DOHH2 (cell line): ENCODE measurements around the gene ZMAT3.

ENCODE experiments used
- H3F3A ChIP-seq: fragments of 200-600 bp; sonication (generic), shearing (Covaris generic); 2 replicates; pipeline ENCODE4 v1.6.0; 2016; ENCODE audit warnings: antibody characterized with exemption, mild to moderate bottlenecking; ENCODE audit not compliant: control insufficient read depth, insufficient read depth
- H3K27ac ChIP-seq: fragments of 200-600 bp; sonication (generic); 2 replicates; pipeline ENCODE4 v1.5.1; 2014; ENCODE audit warnings: low read depth, mild to moderate bottlenecking, low read length, moderate library complexity
- H3K27me3 ChIP-seq: fragments of 200-600 bp; sonication (generic); 2 replicates; pipeline ENCODE4 v1.6.1; 2014; ENCODE audit warnings: mild to moderate bottlenecking, low read length, mixed read lengths; ENCODE audit not compliant: control insufficient read depth
- H3K36me3 ChIP-seq: fragments of 200-600 bp; sonication (generic); 2 replicates; pipeline ENCODE4 v1.6.1; 2014; ENCODE audit warnings: mild to moderate bottlenecking, low read length, moderate library complexity, mixed read lengths; ENCODE audit not compliant: control insufficient read depth
- H3K4me1 ChIP-seq: fragments of 200-600 bp; sonication (generic); 2 replicates; pipeline ENCODE4 v1.6.1; 2014; ENCODE audit warnings: mild to moderate bottlenecking, low read length, mixed read lengths; ENCODE audit not compliant: control insufficient read depth
- H3K4me2 ChIP-seq: fragments of 200-600 bp; sonication (generic); 2 replicates; pipeline ENCODE4 v1.6.0; 2014; ENCODE audit warnings: mild to moderate bottlenecking, low read length, moderate library complexity
- H3K4me3 ChIP-seq: fragments of 200-600 bp; sonication (generic); 2 replicates; pipeline ENCODE4 v1.5.1; 2014; ENCODE audit warnings: mild to moderate bottlenecking, low read length, mixed read lengths
- H3K79me2 ChIP-seq: fragments of 200-600 bp; sonication (generic); 2 replicates; pipeline ENCODE4 v1.6.1; 2014; ENCODE audit warnings: mild to moderate bottlenecking, low read length, mixed read lengths; ENCODE audit not compliant: control insufficient read depth
- H3K9me2 ChIP-seq: fragments of 200-600 bp; sonication (generic); replicated peaks from 2 replicates; pipeline ENCODE4 v1.6.1; 2014; ENCODE audit warnings: mild to moderate bottlenecking, low read length, mixed read lengths; ENCODE audit not compliant: control insufficient read depth
- H3K9me3 ChIP-seq: fragments of 200-600 bp; sonication (generic); 2 replicates; pipeline ENCODE4 v1.6.1; 2014; ENCODE audit warnings: antibody characterized with exemption, low read length, mixed read lengths; ENCODE audit not compliant: control insufficient read depth, insufficient read depth
- H4K20me1 ChIP-seq: fragments of 200-600 bp; sonication (generic); 2 replicates; pipeline ENCODE4 v1.6.0; 2014; ENCODE audit warnings: low read depth, mild to moderate bottlenecking, antibody characterized with exemption, low read length, moderate library complexity; ENCODE audit not compliant: control insufficient read depth, insufficient read depth
- EZH2phosphoT487 ChIP-seq: fragments of 200-600 bp; sonication (generic); IDR thresholded peaks from 2 replicates; pipeline ENCODE4 v1.6.1; 2017; ENCODE audit warnings: borderline replicate concordance, mild to moderate bottlenecking, antibody characterized with exemption, low read length, moderate library complexity, mixed read lengths
- TF ChIP-seq, protein P1 (sequence below): fragments of 200-600 bp; sonication (generic); IDR thresholded peaks from one replicate; pipeline ENCODE4 v1.5.1; 2014; ENCODE audit warnings: antibody characterized with exemption, mild to moderate bottlenecking, low read depth, low read length; ENCODE audit not compliant: poor library complexity, severe bottlenecking

ZMAT3 gene

DNA sequence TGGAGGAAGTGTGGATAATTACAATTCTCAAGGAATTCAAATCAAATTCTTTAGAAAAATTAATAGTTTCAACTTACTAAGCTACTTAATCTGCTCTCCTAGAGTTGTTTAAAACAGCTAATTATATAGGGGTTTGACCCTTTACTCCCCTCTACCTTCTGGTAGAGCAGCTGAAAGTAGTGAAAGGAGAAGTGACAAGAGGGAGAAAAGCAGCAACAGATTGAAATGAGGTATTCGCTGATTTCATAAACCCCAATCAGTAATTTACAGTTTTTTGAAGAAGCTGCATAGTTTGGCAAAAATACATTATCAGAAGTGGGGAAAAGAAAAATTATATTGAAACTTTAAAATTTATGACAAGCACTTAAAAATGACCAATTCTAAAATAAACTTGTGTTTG, 52.8 kb downstream of the ZMAT3 start:
- Histone ChIP-seq H3K9me3 (no peaks in the 10 kb centered on the region), H3K79me2 (no peaks in the 10 kb centered on the region), H3K4me2 (no peak overlapping the region), H3K4me3 (no peak overlapping the region), H3K36me3 (no peaks in the 10 kb centered on the region; the same call in none of the 2 replicates), H3K27ac (no peak overlapping the region), H3K27me3 (no peaks in the 10 kb centered on the region), H4K20me1 (no peaks in the 10 kb centered on the region), H3F3A (no peaks in the 10 kb centered on the region), H3K4me1 (peaks cover 22% of the 10 kb centered on the region), H3K9me2 (no peaks in the 10 kb centered on the region)
- TF ChIP-seq, protein P1, sequence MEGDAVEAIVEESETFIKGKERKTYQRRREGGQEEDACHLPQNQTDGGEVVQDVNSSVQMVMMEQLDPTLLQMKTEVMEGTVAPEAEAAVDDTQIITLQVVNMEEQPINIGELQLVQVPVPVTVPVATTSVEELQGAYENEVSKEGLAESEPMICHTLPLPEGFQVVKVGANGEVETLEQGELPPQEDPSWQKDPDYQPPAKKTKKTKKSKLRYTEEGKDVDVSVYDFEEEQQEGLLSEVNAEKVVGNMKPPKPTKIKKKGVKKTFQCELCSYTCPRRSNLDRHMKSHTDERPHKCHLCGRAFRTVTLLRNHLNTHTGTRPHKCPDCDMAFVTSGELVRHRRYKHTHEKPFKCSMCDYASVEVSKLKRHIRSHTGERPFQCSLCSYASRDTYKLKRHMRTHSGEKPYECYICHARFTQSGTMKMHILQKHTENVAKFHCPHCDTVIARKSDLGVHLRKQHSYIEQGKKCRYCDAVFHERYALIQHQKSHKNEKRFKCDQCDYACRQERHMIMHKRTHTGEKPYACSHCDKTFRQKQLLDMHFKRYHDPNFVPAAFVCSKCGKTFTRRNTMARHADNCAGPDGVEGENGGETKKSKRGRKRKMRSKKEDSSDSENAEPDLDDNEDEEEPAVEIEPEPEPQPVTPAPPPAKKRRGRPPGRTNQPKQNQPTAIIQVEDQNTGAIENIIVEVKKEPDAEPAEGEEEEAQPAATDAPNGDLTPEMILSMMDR, result no peak
- no peak for TF ChIP-seq EZH2phosphoT487

- Histone ChIP-seq H3K9me2 (no peaks in the 10 kb centered on the region), H3F3A (no peaks in the 10 kb centered on the region), H3K4me2 (peak overlapping the region; percentile 15), H3K27ac (no peak overlapping the region), H3K27me3 (no peaks in the 10 kb centered on the region), H3K9me3 (no peaks in the 10 kb centered on the region), H3K4me1 (peaks cover 22% of the 10 kb centered on the region), H3K4me3 (0 out of 2 replicates have a peak overlapping the region, but pooled peaks have one; percentile 8), H3K36me3 (no peaks in the 10 kb centered on the region; the same call in none of the 2 replicates), H3K79me2 (no peaks in the 10 kb centered on the region), H4K20me1 (no peaks in the 10 kb centered on the region)
- TF ChIP-seq, protein P1, result no peak
- TF ChIP-seq EZH2phosphoT487, result no peak
These were observed 54.5 kb downstream of the ZMAT3 start for GRCh38 chr3:179016979-179017670.

- TF ChIP-seq EZH2phosphoT487, result no peak
- TF ChIP-seq, protein P1, result peak; percentile 87
- no peak overlapping the region for H3K27ac ChIP-seq
- H3K4me3 ChIP-seq, result no peak overlapping the region
These were observed 56.0 kb downstream of the ZMAT3 start for GRCh38 chr3:179015551-179016020.

More at GRCh38 chr3:179015551-179016020, 56.0 kb downstream of the ZMAT3 start:
- Histone ChIP-seq H3F3A (no peaks in the 10 kb centered on the region), H3K9me2 (no peaks in the 10 kb centered on the region), H3K9me3 (no peaks in the 10 kb centered on the region), H3K79me2 (no peaks in the 10 kb centered on the region), H3K27me3 (no peaks in the 10 kb centered on the region), H3K4me1 (peaks cover 22% of the 10 kb centered on the region), H3K36me3 (no peaks in the 10 kb centered on the region; the same call in none of the 2 replicates), H3K4me2 (peak overlapping the region; percentile 8; the same call in 1 of the 2 replicates), H4K20me1 (no peaks in the 10 kb centered on the region)
